ENCODE data around the gene BICDL1. TPM values are rescaled to one million over a fixed set of nuclear protein-coding genes. Genes with fewer than 3 reads are reported as not detected.
"Not testable (repeated sequence)": the region's sequence is repeated elsewhere in the genome, so short reads cannot be mapped to it uniquely, and the experiment has no call there.

BICDL1 gene, protein sequence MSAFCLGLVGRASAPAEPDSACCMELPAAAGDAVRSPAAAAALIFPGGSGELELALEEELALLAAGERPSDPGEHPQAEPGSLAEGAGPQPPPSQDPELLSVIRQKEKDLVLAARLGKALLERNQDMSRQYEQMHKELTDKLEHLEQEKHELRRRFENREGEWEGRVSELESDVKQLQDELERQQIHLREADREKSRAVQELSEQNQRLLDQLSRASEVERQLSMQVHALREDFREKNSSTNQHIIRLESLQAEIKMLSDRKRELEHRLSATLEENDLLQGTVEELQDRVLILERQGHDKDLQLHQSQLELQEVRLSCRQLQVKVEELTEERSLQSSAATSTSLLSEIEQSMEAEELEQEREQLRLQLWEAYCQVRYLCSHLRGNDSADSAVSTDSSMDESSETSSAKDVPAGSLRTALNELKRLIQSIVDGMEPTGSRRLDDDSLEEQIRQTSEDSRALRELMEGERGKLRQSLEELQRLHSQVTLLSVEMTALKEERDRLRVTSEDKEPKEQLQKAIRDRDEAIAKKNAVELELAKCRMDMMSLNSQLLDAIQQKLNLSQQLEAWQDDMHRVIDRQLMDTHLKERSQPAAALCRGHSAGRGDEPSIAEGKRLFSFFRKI
- under 1 TPM; 0.51 to 0.57 TPM for total RNA-seq
- long read RNA-seq, donor 1, result 0 reads
- long read RNA-seq, donor 2, partial matches to known transcripts, result 0 of 1 reads
- long read RNA-seq, donor 2, other reads (novel, unspliced or antisense), result 1 of 1 reads

DNA sequence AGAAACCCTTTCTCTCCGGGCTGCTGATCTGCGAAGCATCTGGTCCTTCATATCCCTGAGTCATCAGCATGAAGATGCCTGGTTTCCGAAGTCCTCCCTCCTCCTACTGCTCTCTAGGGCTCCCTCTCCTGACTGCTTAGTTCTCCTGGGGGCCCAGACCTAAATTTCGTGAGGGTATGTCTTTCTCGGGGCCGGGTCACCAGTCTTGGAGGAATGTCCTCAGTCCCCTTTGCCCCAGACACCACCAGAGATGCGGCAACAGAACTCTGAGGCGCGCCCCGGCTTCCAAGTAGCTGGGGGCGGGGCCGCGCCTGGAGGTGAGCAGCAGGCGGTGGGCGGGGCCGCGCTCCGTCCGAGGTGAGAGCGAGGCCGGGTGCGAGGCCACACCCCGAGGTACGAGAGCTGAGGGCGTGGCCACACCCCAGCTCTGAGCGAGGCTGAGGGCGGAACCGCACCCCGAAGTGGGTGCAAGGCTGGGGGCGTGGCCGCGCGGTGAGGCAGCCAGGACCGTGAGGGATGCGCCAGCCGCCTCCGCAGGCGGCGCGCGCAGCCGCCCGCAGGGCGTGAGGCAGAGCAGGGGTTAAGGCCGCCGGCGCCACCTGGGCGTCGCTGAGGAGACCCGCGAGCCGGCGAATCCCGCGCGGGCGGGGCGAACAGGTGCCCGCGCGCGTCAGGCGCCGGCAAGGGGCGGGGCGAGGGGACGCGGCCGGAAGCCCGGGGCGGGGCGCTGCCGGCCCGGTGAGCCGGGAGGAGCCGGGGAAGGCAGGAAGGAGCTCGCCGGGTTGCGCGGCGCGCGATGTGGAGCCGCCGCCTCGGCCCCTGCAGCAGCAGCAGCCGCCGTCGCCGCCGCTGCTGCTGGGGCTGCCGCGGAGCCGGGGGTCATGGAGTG is at the start of gene BICDL1:
TSS of gene BICDL1 (plus strand) at position 765 of the 889 bp plus-strand sequence. CDS start 633 bp downstream, outside the sequence.
- peak; percentile 88 for DNase-seq (ENCODE audit: low spot score)
- intact Hi-C loops (cut with DNase I), result no loop called here

DNA sequence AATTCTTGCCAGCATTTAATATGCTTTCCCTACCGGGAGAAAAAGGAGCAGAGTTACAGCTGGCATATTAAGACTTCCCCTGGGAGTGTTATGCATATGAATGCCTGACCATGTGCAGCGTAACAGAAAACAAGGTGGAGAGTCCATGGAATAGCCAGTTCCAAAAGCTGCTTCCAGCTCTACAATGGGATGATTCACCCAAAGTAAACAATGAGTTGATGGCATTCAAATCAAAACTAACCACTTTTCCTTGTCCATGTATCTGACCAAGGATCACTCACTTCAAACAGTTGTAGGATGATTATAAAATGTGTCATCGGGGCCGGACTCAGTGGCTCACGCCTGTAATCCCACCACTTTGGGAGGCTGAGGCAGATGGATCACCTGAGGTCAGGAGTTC is 48.1 kb upstream of the BICDL1 start:
- DNase-seq (ENCODE audit: low spot score), result no peak
- intact Hi-C loops (cut with DNase I), result no loop called here

DNA sequence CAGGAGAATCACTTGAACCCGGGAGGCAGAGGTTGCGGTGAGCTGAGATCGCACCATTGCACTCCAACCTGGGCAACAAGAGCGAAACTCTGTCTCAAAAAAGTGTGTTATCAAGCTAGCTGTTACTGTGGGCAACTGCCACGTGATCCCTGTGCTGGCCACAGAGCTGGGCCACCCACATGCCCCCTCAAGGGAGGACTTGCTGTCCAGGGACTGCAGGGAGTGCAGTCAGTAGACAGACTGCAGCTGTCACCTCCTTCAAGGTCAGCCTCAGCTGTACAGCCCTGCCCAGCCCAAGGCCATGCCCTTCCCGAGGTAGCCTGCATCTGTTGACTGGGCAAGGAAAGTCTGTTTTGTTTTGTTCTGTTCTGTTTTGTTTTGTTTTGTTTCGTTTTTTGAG is 46.6 kb upstream of the BICDL1 start:
- DNase-seq (ENCODE audit: low spot score), result no peak
- intact Hi-C loops (cut with DNase I), result no loop called here

DNA sequence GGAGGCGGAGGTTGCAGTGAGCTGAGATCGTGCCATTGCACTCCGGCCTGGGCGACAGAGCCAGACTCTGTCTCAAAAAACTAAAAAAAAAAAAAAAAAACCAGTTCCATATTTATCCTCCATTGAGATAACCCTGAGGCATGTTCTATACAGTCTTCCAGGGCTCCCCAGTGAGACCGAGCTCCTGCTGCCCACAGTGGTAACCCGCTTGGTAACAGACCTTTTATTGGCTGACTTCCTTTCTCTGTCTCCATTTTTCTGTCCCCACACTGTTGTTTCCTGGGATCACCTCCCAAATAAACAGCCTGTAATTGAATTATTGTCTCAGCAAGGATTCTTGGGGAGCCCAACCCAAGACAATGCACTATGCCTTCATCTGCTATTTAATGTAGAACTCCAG is 42.8 kb upstream of the BICDL1 start:
- intact Hi-C loops (cut with DNase I), result no loop called here
- no peak for DNase-seq (ENCODE audit: low spot score)

DNA sequence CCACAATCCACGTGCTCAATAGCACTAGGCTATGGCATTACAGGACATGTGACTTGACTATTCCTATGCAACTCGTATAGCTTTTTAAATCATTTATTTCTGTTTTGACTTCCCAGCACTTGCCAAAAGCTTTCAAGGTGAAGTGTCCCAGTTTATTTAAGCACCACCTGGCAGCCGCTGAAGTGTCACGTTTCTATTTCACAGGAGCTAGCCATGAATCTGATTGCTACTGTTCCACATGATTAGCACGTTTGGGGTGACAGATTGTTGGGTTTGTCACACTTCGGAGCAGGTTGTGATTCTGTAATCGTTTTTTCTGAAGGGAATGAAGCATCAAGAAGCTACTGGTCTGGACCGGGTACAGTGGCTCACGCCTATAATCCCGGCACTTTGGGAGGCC is 39.9 kb upstream of the BICDL1 start:
- DNase-seq (ENCODE audit: low spot score), result no peak
- intact Hi-C loops (cut with DNase I), result no loop called here

DNA sequence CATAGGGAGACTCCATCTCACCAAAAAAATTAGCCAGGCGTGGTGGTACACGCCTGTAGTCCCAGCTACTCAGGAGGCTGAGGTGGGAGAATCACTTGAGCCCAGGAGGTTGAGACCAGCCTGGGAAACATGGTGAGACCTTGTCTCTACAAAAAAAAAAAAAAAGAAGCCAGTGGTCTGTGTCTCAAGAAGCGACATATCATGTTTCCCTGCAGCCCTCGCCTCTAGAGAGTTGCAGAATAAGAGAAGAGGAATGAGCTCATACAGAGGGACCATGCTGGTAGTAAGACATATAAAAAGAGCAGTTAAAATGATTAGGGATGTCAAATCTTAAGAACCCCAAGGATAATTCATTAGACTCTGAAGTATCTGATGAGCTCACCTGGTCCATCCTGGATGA is 39.4 kb upstream of the BICDL1 start:
- intact Hi-C loops (cut with DNase I), result no loop called here
- no peak for DNase-seq (ENCODE audit: low spot score)

DNA sequence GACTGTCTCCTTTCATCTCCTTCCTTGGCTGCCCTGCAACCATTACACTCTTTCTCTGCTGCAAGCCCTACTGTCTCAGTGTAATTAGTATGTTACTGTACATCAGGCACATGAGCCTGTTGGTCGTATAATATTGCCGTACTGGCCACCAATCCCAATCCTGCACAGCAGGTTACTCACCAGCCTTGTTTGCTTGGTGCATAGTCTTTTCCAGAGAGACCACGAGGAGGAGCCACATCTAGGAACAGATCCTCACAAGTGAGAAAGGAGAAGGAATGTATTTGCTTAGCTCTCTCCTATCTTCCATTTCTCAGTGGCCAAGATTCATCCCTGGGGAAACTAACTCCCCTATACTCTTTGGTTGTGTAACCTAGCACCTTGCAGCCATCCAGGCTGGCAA is 33.0 kb upstream of the BICDL1 start:
- DNase-seq (ENCODE audit: low spot score), result no peak
- intact Hi-C loops (cut with DNase I), result no loop called here

DNA sequence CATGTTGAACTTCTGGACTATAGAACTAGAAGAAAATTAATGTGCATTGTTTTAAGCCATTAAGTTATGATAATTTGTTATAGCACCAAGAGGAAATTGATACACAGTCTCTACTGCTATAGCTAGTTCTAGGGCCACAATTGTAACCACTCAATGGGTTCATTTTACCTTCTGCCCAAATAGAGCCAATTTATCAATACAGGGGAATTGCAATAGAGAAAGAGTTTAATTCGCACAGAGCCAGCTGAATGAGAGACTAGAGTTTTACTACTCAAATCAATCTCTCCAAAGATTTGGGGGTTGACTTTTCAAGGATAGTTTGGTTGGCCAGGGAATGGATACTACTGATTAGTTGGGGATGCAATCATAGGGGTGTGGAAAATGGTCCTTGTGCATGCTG is 31.9 kb upstream of the BICDL1 start:
- DNase-seq (ENCODE audit: low spot score), result no peak
- intact Hi-C loops (cut with DNase I), result no loop called here

DNA sequence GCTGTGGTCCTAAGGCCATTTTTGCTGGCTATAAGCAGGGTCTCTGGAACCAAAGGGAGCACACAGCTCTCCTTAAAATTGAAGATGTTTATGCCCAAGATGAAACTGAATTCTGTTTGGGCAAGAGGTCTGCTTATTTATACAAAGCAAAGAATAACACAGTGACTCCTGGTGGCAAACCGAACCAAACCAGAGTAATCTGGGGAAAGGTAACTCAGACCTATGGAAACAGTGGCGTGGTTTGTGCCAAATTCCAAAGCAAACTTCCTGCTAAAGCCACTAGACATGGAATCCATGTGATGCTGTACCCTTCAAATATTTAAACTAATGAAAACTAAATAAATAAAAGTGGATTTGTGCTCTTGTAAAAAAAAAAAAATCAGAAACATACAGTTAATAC is 29.6 kb upstream of the BICDL1 start:
- intact Hi-C loops (cut with DNase I), result no loop called here
- no peak for DNase-seq (ENCODE audit: low spot score)

DNA sequence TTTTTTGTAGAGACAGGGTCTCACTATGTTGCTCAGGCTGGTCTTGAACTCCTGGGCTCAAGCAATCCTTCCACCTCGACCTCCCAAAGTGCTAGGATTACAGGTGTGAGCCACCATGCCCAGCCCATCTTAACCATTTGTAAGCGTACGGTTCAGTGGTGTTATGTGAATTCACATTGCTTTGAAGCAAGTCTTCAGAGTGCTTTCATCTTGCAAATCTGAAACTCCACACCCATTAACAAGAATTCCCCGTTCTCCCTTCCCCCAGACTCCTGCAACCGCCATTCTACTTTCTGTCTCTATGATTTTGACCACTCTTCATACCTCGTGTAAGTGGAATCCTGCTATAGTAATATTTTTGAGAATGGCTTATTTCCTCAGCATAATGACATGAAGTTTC is 24.9 kb upstream of the BICDL1 start:
- DNase-seq (ENCODE audit: low spot score), result no peak
- intact Hi-C loops (cut with DNase I), result no loop called here

DNA sequence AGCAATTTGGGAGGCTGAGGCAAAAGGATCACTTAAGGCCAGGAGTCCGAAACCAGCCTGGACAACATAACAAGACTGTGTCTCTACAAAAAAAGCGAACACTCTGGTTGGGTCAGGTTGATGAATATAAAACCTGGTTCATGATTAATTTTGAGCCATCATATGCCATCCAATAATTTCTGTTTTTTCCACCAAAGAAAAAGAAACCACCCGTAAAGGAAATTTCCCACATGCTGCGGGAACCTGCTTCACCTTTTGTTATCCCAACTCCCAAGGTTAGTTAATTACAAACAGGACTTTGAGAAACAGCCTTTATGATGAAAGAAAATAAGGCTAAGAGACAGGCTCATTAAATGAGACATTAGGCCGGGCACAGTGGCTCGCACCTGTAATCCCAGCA is 24.1 kb upstream of the BICDL1 start:
- intact Hi-C loops (cut with DNase I), result no loop called here
- no peak for DNase-seq (ENCODE audit: low spot score)

DNA sequence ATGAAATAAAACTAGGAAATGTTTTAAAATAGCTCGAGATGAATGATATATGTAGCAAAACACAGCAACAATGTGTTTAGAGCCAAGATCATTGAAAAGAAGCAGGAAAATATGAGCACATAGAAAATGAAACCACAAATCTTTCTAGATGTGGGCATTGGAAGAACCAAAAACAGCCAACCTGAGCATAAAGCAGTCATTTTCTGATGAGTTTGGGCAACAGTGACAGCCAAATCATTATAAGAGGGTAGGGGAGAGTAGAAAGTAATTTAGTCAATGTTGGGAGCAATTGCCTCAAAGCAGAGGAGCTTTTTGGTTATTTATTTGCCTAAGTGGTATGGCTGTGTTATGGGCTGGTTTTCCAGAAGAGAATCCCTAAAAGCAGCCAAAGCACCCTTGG is 8.8 kb upstream of the BICDL1 start:
- no peak for DNase-seq (ENCODE audit: low spot score)
- intact Hi-C loops (cut with DNase I), result no loop called here

DNA sequence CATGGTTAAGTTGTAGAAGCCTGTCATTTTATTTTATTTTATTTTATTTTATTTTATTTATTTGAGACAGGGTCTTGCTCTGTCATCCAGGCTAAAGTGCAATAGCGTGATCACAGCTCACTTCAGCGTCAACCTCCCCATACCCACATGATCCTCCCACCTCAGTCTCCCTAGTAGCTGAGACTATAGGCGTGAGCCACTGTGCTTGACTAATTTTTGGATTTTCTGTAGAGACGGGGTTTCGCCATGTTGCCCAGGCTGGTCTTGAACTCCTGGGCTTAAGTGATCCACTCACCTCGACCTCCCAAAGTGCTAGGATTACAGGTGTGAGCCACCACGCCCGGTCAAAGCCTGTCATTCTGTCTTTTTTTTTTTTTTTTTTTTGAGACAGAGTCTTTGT is 8.3 kb upstream of the BICDL1 start:
- intact Hi-C loops (cut with DNase I); DNase-seq (ENCODE audit: low spot score): not testable (repeated sequence)

DNA sequence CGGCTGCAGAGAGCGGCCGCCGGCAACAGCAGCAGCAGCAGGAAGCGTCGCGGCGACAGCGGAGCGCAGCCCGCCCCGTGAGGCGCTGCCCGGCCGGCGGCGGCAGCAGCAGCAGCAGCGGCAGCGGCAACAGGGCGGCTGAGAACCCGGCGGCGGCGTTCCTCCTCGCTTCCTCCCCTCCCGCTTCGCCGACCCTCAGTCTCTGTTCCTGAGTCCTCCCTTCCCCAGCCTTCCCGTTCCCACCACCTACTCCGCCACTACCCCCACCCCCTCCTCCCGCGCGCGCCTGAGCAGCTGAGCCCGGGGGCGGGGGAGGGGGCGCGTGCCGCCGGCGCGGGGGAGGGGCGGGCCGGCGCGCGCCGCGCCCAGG is 310 bp downstream of the BICDL1 start:
- DNase-seq (ENCODE audit: low spot score), result no peak
- intact Hi-C loops (cut with DNase I), result no loop called here

DNA sequence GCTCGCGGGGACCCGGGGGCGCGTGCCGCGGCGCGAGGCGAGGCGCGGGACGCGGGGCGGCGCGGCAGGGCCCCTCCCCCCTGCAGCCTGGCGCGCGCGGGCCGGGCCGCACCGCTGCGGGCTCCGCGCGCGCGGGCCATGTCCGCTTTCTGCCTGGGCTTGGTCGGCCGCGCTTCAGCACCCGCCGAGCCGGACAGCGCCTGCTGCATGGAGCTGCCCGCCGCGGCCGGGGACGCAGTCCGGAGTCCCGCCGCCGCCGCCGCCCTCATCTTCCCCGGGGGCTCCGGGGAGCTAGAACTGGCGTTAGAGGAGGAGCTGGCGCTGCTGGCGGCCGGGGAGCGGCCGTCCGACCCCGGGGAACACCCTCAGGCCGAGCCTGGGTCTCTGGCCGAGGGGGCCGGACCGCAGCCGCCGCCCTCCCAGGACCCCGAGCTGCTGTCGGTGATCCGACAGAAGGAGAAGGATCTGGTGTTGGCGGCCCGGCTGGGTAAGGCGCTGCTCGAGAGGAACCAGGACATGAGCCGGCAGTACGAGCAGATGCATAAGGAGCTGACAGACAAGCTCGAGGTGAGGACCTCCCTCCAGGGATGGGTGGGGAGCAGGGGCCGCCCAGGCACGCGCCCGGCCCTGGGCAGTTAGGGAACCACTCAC is 820 bp downstream of the BICDL1 start:
- DNase-seq (ENCODE audit: low spot score), result peak; percentile 94
- intact Hi-C loops (cut with DNase I), result no loop called here

DNA sequence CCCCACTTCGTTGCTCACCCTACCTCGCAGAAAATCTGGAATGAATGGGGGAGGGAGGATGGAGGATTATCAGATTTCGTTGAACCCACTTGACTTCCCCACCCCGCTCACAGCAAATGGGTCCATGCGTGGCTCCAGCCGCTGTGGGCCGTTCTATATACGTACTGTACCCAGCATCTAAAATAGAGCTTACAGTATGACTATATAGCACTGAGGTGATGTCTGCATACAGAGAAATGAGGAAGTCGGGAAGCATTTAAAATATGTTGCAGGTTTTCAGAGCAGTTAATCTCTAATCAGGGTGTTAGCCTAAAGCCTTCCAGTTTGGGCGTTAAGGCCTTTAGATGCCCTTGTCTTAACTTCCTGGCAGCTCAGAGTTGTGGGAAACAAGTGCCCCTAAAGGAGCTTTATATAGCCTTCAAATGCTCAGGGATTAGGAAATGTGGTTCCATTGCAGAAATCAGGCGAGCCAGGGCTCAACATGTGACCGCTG is 1.4 kb downstream of the BICDL1 start:
- DNase-seq (ENCODE audit: low spot score), result no peak
- intact Hi-C loops (cut with DNase I), result no loop called here

DNA sequence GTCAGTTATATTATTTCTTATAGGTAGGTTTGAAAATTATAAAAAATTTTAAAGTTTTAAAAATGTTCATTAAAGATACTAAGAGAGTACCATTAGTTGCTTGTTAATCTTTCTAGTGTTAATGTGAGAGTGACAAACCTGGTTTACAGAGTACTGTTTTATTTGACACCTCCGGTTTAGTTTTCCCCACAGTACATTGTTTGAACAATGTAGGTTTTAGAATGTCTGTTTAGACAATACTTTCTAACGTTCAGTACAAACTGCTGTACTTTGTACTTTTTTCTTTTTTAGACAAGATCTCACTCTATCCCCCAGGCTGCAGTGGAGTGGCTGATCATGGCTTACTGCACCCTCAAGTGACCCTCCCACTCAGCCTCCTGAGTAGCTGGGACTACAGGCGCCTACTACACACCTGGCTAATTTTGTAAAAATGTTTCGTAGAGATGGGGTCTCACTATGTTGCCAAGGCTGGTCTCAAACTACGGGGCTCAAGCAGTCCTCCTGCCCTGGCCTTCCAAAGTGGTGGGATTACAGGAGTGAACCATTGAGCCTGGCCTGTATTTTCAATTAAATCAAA is 3.2 kb downstream of the BICDL1 start:
- intact Hi-C loops (cut with DNase I), result no loop called here
- DNase-seq (ENCODE audit: low spot score), result no peak

DNA sequence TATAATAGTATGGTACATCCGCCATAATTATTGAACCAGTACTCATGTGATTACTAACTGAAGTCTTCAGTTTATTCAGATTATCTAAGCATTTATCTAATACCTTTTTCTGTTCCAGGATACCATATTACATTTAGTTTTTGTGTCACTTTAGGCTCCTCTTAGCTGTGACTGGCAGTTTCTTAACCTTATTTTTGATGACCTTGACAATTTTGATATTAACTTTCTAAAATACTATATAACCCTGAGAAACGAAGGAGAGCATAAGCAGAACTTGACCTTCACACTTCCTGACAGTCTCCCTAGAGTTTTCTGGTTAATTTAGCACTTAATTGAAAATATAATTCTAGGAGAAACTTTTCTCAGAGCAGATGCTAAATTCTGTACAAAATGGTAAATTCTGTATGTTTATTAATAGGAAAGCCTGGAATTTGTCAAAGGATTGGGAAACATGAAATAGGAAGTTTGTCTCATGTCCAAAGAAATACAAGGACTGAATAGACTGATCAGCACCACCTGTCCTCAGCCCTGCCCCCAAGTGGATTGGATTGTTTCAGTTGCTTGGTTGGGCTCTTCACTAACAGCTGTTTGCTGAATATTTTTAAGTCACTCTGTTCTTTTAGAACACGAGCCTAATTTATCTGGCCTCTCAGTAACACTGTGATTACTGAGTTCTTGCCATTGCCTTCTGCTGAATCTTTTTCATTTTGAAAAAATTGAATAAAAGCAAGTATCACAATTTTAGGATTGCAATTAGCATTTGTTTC is 6.0 kb downstream of the BICDL1 start:
- intact Hi-C loops (cut with DNase I), result no loop called here

More for the DNA sequence above, 6.0 kb downstream of the BICDL1 start:
- no peak for DNase-seq (ENCODE audit: low spot score)
